GM21723 (cell line): ENCODE results near the gene DGKH.

ENCODE experiments used
- ATAC-seq: cut with Tn5 transposase; IDR thresholded peaks from one replicate; pipeline ENCODE4 v1.9.1; 2021; ENCODE audit warnings: mild to moderate bottlenecking, moderate library complexity; ENCODE audit not compliant: unreplicated experiment

DGKH gene, protein sequence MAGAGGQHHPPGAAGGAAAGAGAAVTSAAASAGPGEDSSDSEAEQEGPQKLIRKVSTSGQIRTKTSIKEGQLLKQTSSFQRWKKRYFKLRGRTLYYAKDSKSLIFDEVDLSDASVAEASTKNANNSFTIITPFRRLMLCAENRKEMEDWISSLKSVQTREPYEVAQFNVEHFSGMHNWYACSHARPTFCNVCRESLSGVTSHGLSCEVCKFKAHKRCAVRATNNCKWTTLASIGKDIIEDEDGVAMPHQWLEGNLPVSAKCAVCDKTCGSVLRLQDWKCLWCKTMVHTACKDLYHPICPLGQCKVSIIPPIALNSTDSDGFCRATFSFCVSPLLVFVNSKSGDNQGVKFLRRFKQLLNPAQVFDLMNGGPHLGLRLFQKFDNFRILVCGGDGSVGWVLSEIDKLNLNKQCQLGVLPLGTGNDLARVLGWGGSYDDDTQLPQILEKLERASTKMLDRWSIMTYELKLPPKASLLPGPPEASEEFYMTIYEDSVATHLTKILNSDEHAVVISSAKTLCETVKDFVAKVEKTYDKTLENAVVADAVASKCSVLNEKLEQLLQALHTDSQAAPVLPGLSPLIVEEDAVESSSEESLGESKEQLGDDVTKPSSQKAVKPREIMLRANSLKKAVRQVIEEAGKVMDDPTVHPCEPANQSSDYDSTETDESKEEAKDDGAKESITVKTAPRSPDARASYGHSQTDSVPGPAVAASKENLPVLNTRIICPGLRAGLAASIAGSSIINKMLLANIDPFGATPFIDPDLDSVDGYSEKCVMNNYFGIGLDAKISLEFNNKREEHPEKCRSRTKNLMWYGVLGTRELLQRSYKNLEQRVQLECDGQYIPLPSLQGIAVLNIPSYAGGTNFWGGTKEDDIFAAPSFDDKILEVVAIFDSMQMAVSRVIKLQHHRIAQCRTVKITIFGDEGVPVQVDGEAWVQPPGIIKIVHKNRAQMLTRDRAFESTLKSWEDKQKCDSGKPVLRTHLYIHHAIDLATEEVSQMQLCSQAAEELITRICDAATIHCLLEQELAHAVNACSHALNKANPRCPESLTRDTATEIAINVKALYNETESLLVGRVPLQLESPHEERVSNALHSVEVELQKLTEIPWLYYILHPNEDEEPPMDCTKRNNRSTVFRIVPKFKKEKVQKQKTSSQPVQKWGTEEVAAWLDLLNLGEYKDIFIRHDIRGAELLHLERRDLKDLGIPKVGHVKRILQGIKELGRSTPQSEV

DNA sequence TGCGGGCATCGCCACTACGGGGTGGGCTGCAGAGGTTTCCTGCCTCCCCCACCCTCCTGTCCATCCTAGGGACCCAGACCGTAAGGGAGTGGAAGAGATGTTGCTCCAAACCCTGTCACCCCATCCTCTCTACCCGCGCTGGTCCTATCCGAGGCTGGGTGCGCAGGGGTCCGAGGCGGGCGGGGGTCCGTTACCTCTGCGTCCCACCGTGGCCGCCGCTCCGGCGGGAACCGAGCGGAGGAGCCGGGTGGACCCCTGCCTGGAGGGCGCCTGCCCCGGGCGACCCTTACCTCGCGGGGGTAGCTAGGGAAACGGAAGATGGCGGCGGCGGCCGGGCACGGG lies at the start of gene DGKH:
DGKH (plus strand) TSS at position 307 of the 342 bp plus-strand sequence. CDS start 126 bp downstream, outside the sequence.
- ATAC-seq, result peak; percentile 26

DNA sequence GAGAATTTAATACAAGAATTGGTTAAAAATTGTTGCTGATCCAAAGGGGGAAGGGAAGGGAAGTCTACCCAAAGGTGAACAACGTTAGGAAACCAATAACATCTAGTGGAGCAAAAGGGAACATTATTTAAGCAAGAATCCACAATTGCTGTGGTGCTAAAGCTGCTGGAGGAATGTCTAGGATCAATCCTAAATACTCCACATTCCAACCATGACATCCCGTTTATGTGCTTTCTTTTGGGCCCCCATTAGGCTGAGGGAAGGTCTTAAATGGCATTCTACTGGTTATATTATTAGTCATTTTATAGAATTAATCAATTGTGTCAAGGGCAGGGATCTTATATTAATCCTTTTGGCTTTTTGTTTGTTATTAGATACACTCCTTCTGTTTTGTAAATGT lies 47.6 kb upstream of the DGKH start:
- no peak for ATAC-seq

DNA sequence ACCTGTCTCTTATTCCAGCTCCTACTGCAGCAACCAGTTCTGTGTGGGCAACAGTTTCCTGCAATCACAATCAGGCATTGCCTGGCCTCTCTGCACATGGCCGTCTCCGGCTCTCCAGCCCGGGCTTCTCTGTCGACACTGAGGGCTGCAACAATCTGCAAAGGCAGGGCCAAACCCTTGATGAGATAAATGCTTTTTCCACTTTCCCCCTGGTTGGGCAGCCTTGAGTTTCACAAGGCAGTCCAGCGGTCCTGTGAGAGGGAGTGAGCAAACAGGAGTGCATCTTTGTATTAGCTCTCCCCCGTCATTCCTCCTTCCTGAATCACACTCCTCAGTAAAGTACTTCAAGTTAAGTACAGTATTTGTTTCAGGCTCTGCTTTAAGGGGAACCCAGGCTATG lies 46.9 kb upstream of the DGKH start:
- no peak for ATAC-seq

DNA sequence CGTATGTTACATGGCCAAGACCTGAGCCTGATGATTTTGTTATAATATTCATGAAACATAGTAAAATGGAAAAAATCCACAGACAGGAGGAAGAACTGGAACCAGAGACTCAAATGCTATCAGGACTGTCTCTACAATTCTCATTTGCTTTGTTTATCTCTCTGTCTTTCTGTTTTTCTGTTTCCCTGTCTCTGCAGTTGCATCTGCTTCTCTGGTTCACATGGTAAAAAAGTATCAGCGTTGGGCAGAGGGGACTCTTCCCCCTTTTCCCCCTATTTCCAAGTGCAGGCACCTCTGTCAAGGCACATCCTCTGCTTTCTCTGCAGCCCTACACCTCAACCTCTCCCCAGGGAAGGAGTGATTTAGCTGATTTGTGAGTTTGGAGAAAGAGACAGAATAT lies 46.4 kb upstream of the DGKH start:
- ATAC-seq, result no peak

DNA sequence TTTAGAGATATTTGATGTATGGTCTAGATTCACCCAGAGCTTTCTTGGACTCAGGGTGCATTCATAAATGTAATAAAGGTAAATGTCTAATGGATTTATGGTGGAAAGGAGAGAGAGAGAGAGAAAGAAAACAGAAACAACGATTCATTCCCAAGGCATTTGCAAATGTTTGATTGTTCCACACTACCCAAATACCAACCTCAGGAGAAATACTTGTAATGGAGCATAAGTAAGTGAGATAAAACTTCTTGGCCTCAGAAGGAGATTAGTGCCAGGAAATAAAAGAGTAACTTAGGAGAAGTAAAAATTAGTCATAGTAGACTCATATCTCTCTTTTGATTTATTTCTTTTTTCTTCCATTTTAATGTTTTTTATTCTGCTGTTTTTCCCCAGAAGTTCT lies 40.6 kb upstream of the DGKH start:
- ATAC-seq, result no peak

DNA sequence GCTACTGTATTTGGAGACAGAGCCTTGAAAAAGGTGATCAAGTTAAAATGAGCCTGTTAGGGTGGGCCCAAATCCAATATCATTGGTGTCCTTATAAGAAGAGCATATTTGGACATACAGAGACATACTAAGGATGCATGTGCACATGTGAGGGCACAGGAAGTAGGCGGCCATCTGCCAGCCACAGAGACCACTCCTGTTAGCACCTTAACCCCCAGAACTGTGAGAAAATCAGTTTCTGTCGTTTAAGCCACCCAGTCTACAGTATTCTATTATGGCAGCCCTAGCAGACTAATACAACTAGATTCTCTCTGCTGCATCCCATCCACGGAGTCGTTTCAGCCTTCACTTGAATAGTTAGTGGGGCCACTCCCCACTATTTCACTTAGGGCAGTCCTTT lies 39.4 kb upstream of the DGKH start:
- ATAC-seq, result no peak

DNA sequence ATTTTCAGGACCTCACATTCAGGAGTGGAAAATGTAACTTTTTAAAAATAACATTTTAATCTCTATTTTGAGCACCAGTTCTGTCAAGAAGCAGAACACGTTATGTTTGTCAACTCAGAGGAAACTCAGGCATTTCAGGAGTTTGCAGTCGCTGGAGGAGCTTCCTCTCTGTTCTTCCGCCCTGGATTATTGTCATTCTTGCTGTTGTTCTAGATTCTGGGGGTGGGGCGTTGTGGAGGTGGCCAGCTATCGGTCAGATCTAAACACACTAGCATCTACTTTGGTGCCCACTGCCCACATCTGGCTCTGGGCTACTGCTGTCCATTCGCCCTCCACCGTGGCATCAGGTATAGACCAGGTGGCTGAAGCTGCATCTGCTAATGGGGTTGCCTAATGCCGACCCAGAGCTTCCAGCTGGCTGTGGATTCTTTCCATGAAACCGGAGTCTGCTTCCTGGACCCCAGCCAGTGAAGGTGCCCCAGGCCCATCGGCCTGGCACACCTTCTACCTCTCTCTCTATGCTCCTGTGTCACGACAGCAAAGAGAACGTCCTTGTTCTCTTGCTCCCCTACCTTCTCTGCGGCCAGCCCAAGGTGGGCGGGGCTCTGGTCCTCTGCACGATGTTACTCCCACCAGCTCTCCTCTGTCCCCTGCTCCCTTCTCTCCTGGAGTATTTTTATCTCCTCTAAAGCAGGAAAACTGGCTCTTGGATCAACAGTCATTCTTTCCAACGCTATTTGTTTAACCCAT lies 36.7 kb upstream of the DGKH start:
- no peak for ATAC-seq

DNA sequence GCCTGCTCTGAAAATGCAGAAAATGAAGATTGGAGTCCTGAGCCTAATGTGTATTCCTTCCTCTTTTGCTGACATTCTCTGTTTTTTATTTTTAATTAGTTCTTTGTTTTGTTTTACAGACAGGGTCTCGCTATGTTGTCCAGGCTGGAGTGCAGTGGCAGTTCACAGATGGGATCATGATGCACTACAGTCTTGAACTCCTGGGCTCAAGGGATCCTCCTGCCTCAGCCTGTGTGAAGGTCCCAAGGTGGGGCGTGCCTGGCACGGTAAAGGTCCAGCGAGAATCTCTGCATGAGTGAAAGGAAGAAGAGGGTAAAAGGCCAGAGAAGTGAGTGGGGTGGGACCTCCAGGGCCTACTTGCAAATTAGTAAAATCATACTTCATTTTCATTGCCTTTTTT lies 34.3 kb upstream of the DGKH start:
- ATAC-seq, result no peak

DNA sequence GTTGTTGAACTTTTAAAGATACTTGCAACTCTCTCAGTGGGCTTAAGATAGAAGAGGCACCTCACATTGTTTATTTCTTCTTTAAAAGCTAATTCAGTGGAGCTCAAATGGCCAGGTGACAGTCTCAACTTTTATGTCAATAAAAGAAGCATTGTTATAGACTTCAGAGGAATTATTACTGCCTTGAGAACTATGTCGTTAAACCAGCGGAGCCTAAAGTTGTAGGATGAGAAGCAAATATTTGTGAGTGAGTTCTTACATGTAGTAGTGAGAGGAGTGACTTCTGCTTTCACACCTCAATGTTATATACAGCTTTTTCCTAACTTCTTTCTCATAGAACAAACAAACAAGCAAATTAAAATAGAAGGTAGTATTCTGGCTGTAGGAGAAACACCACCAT lies 31.2 kb upstream of the DGKH start:
- no peak for ATAC-seq

DNA sequence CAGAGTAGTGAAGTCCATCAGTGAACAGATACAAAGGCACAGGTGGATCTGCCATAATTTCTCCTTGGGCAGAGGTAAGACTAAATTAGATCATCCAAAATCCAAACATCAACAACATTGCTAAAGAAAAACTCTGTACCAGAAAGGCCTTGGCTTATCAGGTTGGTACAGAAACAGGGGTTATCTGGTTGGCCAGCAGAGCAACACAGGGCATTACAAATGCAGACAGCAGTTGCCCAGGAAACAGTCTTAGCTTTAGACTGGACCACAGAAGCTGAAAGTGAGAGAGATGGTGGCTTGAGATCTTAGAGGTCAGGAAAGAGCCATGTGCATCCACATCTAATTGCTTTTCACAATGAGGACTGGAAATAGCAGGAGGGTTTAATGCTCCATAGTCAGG lies 26.6 kb upstream of the DGKH start:
- ATAC-seq, result no peak

DNA sequence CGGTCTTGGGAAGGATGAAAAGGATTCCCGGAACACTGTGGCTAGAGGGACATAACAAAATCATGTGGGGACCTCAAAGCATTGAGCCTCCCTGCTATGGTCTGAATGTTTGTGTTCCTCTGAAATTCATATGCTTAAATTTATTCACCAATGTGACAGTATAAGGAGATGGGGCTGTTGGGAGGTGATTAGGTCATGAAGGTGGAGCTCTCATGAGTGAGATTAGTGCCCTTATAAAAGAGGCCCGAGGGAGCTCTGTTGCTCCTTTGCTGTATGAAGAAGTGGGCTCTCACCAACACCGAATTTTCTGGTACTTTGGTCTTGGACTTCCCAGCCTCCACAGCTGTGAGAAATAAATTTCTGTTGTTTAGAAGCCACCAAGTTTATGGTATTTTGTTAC lies 26.1 kb upstream of the DGKH start:
- no peak for ATAC-seq

DNA sequence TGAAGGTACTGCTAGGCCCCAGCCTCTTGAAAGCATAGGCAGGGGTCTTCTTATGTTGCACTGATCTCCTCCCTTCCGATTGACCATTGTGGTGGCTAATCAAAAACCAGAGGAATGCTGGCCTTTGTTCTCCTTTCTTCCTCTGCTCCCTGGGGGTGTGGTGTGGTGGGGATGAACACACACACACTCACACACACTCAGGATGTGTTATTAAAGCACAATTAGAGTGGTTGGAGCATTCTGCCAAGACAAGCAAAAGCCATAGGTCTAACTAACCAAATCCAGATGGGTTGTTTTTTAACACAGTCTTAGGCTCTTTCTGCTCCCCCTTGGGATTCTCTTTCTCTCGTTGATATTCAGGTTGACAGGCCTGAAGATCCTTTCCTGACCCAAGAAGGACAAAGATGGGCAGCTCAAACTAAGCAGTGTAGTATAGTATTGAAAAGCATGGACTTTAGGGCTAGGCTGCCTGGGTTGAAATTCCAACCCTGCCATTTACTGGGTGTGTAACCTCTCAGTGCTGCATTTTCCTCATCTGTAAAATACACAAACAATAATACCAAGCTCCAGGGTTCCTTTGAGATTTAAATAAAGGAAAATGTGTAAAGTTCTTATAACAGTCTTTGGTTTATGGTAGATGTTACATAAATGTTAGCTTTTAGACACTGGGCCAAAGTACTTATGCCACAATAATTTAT lies 25.5 kb upstream of the DGKH start:
- ATAC-seq, result no peak

DNA sequence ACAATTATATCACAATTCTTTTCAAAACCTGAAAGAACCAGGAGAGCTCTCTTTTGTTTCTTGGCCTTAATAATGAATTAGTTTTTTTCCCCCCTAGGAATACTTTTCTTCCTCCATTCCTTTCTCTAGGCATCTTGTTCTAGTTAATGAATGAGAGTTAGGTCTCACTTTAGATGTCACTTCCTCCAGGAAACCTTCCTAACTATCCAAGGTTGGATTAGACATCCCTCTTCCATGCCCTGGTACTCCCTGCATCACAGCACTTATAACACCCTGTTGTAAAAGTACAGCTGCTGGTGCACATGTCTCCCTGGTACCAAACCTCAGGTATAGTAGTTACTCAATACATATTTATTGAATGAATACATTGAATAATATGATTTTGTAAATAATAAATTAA lies 21.2 kb upstream of the DGKH start:
- ATAC-seq, result no peak

DNA sequence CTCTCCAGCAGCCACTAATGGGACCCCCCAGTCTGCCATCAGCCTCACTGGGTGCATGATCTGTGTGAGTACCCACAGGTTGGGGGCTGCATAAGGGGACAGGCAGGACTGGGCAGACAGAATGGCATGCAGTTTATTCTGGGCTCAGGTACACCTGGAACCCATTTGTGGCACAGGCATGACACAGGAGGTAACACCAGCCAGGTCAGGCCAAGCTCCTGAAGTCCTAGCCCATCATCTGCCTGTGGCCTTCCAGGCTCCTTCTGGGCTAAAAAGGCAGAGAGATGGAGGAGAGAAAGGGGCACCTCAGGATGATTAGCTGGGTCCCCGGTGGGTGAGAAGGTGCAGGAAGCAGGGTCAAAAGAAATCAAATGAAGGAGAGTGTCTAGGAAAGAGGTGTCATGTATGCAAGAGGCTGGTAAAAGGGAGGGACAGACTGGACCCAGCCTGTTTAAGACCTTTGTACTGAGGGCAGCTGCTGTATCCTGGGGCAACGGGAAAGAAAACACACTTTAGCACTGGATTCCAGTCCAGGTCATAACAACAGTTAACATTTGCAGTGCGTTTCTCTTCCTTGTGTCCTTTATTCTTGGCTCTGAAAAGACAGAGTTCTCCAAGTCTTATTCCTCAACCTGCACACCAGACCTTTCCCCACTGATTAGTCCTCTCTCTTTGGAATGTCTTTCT lies 20.2 kb upstream of the DGKH start:
- ATAC-seq, result no peak

DNA sequence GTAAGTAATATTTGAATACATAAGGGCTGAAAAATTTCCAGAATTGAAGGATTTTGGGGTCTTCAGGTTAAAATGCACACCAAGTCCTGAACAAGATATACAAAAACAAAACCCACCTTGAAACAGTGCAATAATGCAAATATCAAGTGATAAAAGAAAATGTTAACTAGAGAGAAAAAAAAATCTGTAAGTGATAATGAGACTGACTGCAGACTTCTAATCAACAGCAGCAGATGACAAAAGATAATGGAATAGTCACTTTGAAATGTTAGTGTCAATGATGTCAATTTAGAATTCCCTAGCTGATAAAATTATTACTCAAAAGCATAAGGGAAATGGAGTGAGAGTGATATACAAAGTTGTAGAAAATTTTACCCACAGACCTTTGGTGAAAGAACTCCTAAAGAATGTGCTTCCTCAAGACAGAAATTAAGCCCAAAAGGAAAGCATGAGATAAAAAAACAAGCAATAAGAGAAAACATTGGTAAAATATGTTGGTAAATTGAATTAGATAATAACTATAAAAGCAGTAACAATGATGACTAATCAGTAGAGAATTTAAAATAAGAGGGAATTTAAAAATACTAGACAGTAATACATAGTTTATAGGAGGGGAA lies 12.4 kb upstream of the DGKH start:
- no peak for ATAC-seq

DNA sequence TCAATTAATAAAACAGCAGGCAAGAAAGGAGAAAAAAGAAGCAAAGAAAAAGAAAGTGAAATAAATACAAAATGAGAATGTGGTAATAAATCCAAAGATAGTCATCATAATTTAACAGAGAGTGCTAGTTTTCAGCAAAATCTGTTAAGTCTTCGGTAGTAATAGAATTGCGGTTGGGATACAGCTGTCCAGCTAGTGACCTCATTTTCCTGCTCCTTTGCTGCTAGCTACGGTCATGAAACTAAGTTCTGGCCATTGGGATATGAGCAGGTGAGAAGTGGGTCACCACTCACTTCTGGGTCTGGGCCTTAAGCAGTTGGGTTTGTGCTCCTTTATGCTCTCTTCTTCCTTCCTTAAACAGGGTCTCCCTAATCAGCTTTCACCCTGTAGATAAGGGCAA lies 11.7 kb upstream of the DGKH start:
- no peak for ATAC-seq

DNA sequence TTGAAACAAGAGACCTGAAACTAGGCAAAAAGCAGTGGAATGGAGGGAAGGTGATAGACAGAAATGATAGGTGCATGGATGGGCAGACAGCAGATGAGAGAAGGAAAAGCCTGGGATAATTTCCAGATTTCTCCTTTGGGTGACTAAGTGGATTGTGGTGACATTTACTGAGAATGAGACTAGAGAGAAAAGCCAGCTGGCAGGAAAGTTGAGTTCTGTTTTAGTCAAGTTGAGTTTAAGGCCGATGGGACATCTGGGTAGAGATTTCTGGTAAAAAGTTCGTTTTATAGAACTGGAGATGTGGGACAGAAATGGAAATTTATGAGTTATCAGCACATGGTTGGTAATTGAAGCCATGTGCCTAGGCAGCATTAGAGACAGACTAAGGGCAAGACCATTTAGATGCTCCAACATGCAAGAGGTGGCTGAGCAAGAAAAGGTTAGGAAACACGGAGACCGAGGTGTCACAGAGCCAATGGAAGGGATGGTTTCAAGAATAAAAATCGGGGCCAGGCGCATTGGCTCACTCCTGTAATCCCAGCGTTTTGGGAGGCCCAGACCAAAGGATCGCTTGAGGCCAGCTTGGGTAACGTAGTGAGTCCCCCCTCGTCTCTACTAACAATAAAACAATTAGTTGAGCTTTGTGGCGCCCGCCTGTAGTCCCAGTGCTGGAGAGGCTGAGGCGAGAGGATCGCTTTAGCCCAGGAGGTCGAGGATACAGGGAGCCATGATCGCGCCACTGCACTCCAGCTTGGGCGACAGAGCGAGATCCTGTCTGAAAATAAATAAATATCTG lies 9.6 kb upstream of the DGKH start:
- no peak for ATAC-seq

DNA sequence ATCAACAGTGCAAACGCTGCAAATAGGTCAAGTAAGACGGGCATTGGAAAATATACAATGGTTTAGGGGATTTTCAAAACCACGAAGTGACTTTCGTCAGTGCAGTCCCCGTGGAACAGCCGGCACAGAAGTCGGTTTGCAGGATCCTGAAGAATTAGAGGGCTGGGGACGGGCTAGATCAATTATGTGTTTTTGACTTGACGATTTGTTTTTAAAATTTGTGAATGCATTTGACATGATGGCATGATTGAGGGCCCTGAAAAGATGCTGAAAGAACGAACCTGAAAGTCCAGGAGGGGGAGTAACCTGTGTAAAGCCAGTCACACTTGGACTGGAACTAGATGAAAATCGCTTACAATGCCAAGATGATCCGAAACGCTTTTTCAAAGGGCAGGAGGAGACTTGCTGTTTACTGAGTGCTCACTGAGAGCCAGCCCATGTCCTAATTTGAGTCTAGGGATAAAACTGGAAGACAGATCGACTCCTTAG lies 8.9 kb upstream of the DGKH start:
- ATAC-seq, result peak; percentile 24
